ENCODE data around the gene KEAP1. TPM values are rescaled to one million over a fixed set of nuclear protein-coding genes. Genes with fewer than 3 reads are reported as not detected.

KEAP1 gene
- total RNA-seq, 2 experiments from 2014 or later, result 68.9 to 93.5 TPM

- Histone ChIP-seq H3K9me3 (ENCODE audit: low read length) (no peaks in the 10 kb centered on the region), H3K4me3 (ENCODE audit: low read depth, low read length, poor library complexity, severe bottlenecking) (no peak overlapping the region), H3K79me2 (ENCODE audit: insufficient read depth, low read depth, low read length) (no peaks in the 10 kb centered on the region), H3K36me3 (ENCODE audit: insufficient read depth, low read length) (no peaks in the 10 kb centered on the region), H3K4me1 (ENCODE audit: insufficient read depth, low read length, poor library complexity, severe bottlenecking) (peaks cover 17% of the 10 kb centered on the region), H2AFZ (ENCODE audit: low read length) (no peak overlapping the region), H3K9me2 (ENCODE audit: insufficient read depth, low read length) (no peaks in the 10 kb centered on the region), H4K20me1 (ENCODE audit: insufficient read depth, low read length) (no peaks in the 10 kb centered on the region), H3K27ac (ENCODE audit: low read depth, low read length, poor library complexity, severe bottlenecking) (no peak overlapping the region), H3K4me2 (ENCODE audit: low read length) (no peak overlapping the region)
- intact Hi-C loops (cut with micrococcal nuclease; ENCODE audit: unreplicated experiment), result no loop called here
- no TSS peak for BruUV-seq (replicated peaks)
- no peak for DNase-seq (ENCODE audit: low spot score)
- TF ChIP-seq, protein P1, sequence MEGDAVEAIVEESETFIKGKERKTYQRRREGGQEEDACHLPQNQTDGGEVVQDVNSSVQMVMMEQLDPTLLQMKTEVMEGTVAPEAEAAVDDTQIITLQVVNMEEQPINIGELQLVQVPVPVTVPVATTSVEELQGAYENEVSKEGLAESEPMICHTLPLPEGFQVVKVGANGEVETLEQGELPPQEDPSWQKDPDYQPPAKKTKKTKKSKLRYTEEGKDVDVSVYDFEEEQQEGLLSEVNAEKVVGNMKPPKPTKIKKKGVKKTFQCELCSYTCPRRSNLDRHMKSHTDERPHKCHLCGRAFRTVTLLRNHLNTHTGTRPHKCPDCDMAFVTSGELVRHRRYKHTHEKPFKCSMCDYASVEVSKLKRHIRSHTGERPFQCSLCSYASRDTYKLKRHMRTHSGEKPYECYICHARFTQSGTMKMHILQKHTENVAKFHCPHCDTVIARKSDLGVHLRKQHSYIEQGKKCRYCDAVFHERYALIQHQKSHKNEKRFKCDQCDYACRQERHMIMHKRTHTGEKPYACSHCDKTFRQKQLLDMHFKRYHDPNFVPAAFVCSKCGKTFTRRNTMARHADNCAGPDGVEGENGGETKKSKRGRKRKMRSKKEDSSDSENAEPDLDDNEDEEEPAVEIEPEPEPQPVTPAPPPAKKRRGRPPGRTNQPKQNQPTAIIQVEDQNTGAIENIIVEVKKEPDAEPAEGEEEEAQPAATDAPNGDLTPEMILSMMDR (conservative IDR thresholded peaks at IDR 0.05; ENCODE audit: low read length), result no peak
- TF ChIP-seq EZH2phosphoT487 (IDR thresholded peaks at IDR 0.05; ENCODE audit: borderline replicate concordance, low read depth, low read length), result no peak
- ChIA-PET POLR2A (no interaction called here), CTCF (ENCODE audit: unreplicated experiment) (no interaction called here)
Observed at GRCh38 chr19:10514211-10515145, 11.3 kb upstream of the KEAP1 start.

DNA sequence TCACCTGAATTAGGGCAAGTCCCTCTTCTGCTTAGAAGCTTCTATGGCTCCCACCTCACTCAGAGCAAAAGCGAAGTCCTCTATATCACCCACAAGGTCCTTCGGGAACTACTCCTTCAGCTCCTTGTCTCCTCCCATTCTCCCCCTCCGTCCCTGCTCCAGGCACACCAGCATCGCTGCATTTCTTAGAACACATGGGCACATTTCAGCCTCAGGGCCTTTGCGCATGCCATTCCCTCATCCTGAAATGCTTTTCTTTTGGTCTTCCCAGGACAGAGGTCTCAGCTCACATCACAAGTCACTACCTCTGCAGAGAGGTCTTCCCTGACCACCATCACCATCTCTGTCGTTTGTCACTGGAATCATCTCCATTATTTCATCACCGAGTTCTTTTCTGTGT lies 10.1 kb upstream of the KEAP1 start:
- intact Hi-C loops (cut with micrococcal nuclease; ENCODE audit: unreplicated experiment), result no loop called here
- CTCF ChIA-PET (ENCODE audit: unreplicated experiment), result interaction anchor here (1.3 kb wide), 1 partner anchor 187 kb away, joined by 3 read pairs; no protein-coding TSS in a partner anchor

More for the DNA sequence above, 10.1 kb upstream of the KEAP1 start:
- POLR2A ChIA-PET, result no interaction called here
- H3K27ac ChIP-seq (ENCODE audit: low read depth, low read length, poor library complexity, severe bottlenecking), result no peak overlapping the region
- no peak overlapping the region for H2AFZ ChIP-seq (ENCODE audit: low read length)
- H3K36me3 ChIP-seq (ENCODE audit: insufficient read depth, low read length), result no peaks in the 10 kb centered on the region
- no peaks in the 10 kb centered on the region for H3K79me2 ChIP-seq (ENCODE audit: insufficient read depth, low read depth, low read length)
- no peaks in the 10 kb centered on the region for H4K20me1 ChIP-seq (ENCODE audit: insufficient read depth, low read length)
- no peak for TF ChIP-seq EZH2phosphoT487 (IDR thresholded peaks at IDR 0.05; ENCODE audit: borderline replicate concordance, low read depth, low read length)
- TF ChIP-seq, protein P1 (conservative IDR thresholded peaks at IDR 0.05; ENCODE audit: low read length), result no peak
- DNase-seq (ENCODE audit: low spot score), result no peak
- BruUV-seq (replicated peaks), result no TSS peak
- H3K4me2 ChIP-seq (ENCODE audit: low read length), result no peak overlapping the region
- H3K9me3 ChIP-seq (ENCODE audit: low read length), result no peaks in the 10 kb centered on the region
- H3K9me2 ChIP-seq (ENCODE audit: insufficient read depth, low read length), result no peaks in the 10 kb centered on the region
- H3K4me1 ChIP-seq (ENCODE audit: insufficient read depth, low read length, poor library complexity, severe bottlenecking), result peaks cover 12% of the 10 kb centered on the region
- no peak overlapping the region for H3K4me3 ChIP-seq (ENCODE audit: low read depth, low read length, poor library complexity, severe bottlenecking)
